HUDEP-2 (cell line): Measurements from ENCODE around the gene TEF.

ENCODE experiments used
- DNase-seq, 76 experiments: peaks; one replicate each; lab custom pipeline; 2025; ENCODE audit not compliant: unreplicated experiment in 76 of 76; lab: John Stamatoyannopoulos, UW

Gene TEF

DNA sequence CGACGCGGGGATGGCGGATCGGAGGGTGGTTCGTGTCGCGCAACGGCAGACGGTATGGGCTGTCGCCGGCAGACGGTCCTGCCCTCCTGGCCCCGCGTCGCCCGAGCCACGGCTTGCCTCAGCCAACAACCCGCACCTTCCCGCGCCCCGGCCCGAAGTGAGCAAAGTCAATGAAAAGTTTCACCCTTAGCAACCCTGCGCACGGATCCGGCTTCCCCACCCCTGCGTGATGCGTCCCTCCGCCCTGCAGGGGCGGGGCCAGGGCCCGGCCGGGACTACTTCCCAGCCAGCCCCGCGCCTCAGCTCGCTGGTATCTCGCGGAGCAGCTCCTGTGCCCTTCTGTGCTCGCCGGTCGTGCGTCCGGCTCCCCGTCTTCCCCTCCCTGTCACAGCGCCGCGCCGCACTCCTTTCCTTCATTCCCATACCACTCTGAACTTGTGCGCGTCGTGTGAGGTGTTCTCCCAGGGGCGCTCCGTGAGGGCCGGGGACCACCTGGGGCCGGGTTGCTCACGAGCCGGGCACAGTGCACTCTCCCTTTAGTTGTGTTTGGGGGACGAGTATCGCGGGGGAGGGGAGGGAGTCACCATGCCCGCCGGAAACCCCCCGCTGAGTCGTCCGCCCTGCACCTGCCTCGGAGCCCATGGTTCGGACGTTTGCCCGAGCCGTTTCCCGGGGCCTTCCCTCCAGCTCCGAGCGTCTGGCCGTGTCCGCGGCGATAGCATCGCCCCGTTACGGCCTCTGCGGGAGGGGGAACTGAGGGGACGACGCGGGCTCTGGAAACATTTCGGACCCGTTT, 65.1 kb downstream of the TEF start, which contains the start of gene TOB2:
TOB2 (minus strand) TSS at position 163 of the 796 bp plus-strand sequence. CDS start 9,456 bp downstream, outside the sequence.
- DNase-seq = peak; percentile 33 to 95 (median 89)

DNA sequence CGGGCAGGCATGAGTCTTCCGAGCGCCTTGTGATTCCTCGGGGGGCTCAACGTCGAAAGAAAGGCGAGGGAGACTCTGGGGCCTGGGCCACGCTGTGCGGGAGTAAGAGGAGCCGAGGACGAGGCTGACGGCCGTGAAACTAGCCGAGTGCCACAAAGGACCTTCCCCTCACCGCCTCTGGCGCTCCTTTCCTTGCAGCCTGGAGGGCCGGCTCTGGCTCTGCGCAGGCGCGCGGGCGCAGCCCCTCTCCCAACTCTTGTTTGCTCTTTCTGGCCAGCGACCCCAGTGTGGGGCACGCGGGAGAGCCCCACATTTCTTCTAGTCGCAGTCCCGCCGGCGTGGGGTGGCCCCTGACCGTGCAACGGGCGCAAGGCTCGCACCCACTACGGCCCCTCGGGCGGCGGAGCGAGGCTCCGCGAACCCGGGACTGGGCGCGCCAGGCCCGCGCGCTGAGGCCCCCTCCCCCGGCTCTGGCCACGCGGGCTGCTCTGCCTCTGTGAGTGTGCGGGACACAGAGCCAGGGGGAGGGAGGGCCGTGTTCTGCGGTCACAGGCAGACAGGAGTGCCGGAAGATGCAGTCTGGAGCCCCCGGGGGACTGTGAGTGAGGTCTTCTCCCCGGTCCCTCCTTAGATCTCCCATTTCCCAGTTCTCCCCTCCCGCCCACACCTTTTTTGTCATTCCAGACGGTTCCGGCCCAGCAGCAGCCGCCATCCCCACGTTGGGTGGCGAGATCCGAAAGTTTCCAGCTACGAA, 65.9 kb downstream of the TEF start:
- DNase-seq = peak in 58 of 76 experiments; percentile 9 to 81 (median 46)

GRCh38 chr22:41448189-41448808, 66.6 kb downstream of the TEF start:
- DNase-seq = peak in 75 of 76 experiments; percentile 58 to 99 (median 95)
